GM19099 (cell line): ENCODE data around the gene VRK3.

Experiments
- POLR2A ChIP-seq: IDR thresholded peaks from 3 replicates; pipeline ENCODE4 v1.6.1; 2011; ENCODE audit warnings: low read depth; ENCODE audit not compliant: insufficient read length; ENCODE audit errors: extremely low read depth

Gene VRK3

DNA sequence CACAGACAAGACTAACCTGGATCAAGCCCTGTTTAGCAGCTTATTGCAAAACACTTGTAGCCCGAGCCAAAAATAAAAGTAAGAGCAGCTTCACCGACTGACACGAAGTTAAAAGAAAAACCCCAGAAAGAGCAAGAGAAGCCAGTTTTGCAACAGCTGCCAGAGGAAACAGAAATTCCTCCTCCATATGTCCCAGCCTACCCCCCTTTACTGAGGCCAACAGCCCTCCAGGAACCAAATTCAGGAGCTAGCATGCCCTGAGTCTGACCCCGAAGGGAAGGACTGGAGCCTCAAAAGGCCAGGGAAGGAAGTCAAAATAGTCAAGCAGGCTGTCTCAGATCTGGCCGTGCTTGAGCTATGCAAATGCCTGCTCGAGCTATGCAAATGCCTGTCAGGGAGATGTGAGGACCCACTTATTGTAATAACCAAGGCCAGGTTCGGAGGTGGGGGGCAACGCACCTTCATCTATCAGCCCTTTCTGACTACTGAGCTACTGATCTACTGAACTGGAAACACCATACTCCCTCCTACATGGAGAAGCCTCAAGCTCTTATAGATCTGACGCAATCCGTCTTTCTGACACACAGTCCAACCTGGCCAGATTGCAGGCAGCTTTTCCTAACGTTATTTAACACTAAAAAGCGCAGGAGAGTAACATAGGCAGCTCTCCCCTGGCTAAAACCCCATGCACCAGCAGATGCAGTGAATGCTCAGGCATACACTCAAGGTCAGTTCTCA is 70.9 kb downstream of the VRK3 start:
- TF ChIP-seq POLR2A: no peak

DNA sequence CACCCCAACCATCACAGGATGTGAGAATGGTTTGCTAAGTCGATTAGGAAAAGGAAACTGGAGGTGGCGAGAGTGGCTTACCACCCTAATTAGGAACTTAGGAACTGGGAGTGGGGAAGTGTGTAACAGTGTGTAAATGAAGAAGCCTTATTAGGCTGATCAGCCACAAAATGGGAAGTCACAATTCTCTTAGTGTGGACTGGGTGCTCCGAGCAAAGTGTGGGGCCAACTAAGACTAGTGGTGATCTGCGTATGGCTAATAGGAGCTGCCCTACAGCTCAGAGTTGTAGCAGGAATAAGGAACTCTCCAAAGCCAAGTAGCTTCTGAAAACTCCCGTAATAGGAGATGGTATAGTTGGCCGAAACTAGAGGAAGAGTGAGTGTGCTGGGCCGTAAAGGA is 71.8 kb downstream of the VRK3 start:
- no peak for TF ChIP-seq POLR2A

DNA sequence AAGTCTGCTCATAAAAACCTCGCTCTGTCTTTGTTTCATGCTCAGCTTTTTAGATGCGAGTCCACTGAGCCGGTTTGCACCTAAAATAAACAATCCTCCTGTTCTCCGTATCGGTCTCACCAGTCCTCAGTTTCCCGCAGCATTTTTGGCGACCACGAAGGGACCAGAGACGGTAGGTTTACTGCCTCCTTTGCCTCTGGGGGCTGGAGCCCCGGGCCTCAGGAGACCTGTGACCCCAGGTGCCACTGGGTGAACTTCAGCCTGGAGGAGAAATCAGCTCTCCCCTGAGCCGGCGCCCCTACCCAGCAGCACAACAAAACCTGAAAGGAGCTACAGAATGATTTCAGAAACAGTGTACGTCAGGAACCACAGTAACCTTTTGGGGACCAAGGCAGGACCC is 72.3 kb downstream of the VRK3 start:
- no peak for TF ChIP-seq POLR2A

DNA sequence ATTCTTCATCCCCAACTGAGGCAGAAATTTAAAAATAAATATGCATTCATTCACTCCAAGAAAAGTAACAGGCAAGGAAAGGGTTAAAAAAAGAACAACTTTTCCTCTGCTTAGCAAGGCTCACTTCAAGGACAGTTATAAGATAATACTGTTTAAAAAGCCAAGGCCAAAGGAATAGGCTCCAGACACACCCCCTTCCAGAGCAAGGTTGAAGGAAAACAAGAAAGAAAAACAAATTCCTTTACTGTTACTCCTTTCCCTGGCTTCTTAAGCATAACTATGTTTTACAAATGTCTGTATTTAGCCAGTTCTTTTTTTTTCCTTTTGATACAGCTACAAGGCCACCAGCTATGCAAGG is 72.7 kb downstream of the VRK3 start:
- no peak for TF ChIP-seq POLR2A

DNA sequence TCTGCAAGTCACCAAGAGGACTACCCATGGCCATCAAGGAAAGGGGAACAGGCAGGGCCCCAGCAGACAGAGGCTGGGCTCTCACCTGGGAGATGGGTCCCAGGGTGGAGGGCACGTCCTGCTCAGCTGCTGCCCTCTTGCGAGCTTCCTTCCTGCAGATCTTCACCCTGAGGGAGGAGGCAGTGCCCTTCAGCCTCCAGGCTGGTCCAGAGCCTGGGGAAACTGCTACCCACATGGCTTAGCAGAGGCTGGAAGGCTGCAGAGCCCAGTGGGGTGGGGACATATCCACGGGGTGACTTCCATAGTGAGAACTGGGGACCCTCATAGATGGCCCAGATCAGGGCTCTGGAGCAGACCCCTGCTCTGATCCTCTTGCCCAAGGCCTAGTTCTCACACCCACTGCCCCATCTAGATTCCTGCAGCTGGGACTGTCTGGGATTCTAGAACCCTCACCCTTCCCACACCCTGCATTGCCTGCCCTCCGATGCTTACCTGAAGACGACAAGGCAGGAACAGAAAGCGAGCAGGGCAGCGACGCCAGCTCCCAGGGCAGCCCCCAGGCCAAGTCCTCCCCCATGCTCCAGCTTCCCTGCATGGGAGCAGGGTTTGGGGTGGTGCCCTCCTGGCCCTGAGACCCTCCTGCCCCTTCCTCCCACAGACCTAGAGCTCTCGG is 73.2 kb downstream of the VRK3 start:
- no peak for TF ChIP-seq POLR2A

DNA sequence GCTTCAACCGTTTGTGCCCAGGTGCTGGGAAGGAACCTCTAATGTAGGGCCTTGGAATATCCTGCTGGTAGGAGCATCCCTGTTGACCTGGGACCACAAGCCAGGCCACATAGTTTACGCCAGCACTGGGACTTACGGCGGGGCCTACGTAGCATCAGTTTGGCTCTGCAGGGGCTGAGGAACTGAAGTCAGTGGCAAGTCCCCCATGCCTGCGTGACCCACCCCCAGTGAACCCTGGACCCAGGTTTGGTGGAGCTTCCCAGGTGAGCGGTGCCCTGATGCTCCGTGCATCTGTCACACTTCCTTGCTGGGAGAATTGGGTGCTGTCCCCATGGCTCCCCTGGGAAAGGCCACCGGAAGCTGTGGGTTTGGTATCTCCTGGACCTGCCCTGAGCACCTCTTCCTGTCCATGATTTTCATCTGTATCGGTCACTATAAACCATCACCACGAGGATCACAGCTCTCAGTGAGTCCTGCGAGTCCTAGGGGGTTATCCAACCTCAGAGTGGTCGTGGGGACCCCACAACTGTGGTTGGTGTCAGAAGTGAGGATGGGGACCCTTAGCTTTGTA is 74.1 kb downstream of the VRK3 start:
- TF ChIP-seq POLR2A: no peak

DNA sequence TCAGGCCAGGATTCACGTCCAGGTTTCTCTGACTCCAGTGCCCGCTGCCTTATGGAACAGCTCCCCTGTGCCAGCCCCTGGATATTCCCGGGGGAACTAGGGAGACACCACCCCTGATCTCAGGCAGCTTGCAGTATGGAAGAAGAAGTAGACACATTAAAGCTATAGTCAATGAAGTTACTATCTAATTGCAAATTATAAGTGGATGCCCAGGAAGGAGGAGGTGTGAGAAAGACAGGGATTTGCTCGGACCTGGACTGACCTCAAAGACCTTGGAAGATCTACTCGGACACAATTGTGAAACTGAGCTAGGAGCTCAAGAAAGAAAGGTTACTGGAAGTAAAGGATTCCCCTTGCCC is 74.6 kb downstream of the VRK3 start:
- TF ChIP-seq POLR2A: no peak

DNA sequence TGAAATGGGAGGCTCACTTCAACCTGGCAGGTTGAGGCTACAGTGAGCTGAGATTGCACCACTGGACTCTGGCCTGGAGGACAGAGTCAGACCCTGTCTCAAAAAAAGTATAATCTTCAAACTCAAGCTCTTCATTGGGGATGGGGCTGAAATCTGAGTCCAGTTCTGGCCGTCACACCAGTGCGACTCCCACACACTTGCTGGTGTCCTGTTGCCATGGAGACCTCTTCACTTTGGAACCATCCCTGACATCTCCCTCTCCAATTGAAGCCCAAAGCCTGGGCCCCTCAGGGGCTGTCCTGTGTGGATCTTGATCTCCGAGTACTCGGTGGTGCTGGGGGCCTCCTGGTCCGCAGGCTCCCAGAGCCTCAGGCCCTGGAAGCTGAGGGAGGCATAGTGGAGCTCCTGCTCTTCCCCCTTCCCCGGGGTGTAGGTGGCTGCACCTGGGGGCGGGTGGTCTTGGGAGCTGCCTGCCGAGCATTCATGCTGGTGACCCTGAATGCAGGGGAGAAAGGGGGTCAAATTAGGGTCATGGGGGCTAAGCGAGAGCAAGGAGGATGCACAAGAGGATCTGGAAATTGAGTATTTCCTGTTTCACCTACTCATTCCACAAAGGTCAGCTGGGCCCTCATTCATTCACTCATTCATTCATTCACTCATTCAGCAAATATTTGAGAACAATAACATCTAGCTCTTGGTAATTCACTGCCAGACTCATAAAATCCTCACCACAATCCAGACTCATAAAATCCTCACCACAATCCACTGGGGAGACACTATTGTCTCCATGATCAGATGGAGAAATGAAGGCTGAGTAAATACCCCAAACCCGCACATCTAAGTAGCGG is 75.2 kb downstream of the VRK3 start:
- TF ChIP-seq POLR2A: no peak

DNA sequence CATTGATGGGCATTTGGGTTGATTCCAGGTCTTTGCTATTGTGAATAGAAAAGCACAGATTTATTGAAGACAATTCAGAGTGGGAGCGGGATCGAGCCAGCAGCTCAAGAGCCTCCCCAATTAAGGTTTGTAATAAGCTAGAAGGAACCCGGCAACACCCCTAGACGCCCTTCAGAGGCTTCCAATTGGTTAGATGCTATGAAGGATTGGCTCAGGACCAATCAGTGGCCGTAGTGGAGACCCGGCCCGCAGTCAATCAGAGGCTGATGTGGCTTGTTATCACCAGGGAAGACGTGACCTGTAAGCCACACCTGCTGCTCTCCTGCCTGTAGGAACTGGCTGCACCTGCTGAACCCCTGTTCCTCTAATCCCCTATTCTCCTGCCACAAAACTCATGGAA is 78.8 kb downstream of the VRK3 start:
- TF ChIP-seq POLR2A: no peak

DNA sequence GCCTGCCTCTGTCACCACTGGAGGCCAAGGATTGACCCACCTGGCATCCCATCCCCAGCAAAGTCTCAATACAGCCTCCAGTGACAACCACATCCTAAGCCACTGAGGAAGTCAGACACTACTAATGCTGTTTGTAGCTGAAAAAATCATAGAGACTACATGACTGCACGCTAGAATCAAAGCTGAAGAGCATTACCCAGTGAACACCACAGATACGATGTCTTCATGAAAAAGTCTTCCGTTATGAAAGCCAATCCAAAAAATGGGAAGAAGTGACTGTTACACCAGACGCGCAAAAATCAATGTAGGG is 84.7 kb downstream of the VRK3 start:
- TF ChIP-seq POLR2A: no peak

DNA sequence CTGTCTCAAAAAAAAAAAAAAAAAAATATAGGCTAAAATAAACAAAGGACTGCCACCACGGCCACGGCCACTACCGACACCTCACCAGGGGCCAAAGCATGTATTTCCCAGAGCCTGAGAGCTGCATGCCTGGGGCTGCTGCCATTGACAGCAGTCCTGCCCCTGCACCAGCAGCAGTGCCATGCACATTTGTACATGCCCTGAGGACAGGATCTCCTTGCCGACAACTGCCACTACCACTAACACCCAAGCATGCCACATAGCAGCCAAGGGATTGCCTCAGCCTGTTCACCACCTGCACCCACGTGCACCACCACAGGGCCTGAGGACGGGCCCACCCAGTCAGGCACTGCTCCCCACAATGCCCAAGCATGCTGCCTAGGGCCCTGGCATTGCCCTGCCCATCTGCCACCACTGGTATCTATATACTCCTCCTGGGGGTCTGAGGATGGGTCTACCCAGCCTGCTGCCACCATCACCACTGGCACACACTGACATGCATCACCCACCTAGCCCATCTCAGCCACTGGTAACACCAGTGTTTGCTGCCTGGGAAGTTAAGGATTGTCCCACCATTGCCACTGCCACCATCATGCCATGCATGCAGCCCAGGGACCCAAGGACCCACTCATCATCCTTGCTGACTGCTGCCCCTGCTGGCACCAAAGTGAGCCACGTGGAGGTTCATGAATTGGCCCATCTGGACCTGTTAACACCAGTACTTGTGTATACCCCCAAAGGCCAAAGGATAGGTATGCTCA is 85.3 kb downstream of the VRK3 start:
- no peak for TF ChIP-seq POLR2A

DNA sequence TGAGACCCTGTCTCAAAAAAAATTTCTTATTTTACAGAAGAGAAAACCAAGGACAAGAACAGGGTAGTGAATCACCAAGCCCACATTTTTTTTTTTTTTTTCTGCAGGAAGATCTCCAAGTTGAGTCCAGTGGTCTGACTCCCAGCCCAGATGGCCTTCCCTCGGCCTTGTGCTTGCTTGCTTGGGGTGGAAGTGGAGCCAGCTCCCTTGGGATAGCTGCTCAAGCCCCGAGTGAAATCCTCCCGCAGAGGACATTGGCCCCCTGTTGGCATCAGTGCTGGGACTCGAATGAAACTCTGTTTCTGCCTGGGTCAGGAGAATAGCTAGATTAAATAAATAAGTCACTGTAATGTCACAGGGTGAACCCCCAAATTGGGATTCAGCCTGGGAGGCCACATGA is 86.5 kb downstream of the VRK3 start:
- TF ChIP-seq POLR2A: no peak

DNA sequence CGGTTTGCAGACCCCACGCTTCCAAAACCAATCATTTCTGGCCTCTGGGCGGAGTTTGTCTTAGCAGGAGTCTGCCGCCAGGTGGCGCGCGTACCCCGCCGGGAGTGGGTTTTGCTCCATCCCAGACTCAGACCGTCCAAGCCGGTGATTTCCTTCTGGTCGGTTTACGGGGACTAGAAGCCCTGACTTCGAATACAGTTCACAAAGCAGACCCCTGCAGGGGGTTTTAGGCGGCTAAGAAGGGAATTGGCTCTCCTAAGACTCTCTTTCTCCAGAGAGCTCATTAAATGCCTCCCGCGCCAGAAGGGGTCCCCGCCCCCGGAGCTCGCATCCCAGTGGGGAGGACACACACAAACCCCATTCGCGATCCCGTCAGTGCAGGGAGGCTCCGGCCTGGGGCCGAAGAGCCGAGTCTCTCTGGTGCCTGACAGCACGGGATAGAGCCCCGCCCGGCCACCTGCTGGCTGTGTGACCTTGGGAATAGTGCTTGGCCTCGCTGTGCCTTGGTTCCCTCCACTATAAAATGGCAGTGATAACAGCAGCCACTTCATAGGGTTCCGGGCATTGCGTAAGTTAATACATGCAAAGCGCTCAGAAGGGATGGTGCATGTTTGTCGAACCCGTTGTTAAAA is 87.3 kb downstream of the VRK3 start:
- no peak for TF ChIP-seq POLR2A

DNA sequence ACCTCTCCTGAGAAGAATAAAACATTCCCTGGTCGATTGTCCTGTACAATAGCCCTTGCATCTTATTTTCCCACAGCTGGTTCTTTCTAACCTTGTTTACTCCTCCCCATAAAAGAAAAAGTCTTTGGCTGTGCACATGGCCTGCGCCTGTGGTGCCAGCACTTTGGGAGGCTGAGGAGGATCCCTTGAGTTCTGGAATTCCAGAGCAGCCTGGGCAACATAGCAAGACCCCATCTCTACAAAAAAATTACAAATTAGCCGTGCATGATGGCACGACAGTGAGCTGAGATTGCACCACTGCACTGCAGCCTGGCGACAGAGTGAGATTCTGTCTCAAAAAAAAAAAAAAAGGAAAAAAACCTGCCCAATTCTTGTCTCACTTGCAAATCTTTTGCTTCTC is 88.6 kb downstream of the VRK3 start:
- no peak for TF ChIP-seq POLR2A

DNA sequence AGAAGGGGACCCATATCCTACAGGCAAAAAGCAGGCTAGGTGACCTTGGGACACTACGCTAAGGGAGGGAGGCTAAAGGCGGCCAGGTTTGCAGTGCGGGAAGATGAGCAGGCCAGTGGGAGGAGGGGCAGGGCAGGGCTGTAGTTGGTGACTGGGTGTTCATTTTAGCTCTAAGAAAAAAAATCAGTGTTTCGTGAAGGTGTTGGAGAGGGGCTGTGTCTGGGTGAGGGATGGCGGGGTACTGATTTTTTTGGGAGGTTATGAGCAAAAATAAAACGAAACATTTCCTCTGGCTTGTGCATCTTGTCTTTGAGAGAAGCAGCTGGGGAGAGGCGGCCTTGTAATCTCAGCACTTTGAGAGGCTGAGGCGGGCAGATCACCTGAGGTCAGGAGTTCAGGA is 91.5 kb downstream of the VRK3 start:
- TF ChIP-seq POLR2A: no peak
